Measurements from ENCODE around the gene DHRS11.
A peak's percentile ranks its signal among the peaks of the same experiment; 100 is the strongest.

Gene DHRS11

DNA sequence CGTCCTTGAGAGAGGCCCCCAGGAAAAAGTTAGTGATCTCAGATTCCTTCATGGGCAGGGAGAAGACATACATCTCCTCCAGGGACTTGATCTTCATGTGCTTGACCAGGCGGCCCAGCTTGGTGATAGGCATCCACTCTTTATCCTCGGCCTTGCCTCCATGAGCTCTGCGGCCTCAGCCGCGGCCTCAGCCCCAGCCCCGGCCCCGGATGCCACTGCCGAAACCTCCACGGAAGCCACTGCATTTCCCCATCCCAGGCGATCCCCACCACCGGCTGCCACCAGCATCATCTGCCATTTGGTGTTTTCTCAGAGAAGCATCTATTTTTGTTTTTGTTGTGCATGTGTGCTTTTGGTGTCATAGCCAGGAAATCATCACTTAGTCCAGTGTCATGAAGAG lies 16.7 kb upstream of the DHRS11 start:
- H3K27ac Mint-ChIP-seq = no peak overlapping the region
- DNase-seq (no peak), ATAC-seq (replicated peaks) (no peak)
- peaks cover 75% of the 10 kb centered on the region for H3K36me3 Mint-ChIP-seq (ENCODE audit: insufficient read depth)
- no peaks in the 10 kb centered on the region for H3K9me3 Mint-ChIP-seq
- H3K4me1 Mint-ChIP-seq (ENCODE audit: low read depth in 2 of 2) = peaks cover 14 to 29% of the 10 kb centered on the region in 2 donors
- no peak overlapping the region for H3K4me3 Mint-ChIP-seq
- no peaks in the 10 kb centered on the region for H3K27me3 Mint-ChIP-seq

DNA sequence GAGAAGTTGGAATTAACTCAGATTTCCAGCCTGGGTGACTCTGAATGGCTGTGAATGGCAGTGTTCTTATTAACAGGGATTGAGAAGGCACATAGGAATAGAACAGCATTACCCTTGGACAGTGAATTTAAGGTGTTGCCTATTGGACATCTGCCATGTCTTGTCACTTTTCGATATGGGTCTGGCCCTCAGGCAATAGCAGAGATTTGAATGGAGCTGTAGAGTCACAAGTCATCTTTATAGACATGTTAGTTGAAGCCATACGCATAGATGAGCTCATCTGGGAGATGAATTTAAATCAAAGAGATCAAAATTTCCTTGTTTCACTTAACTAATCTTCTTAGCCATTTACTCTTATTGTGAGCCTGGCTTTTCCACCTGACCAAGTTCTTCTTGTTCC lies 14.9 kb upstream of the DHRS11 start:
- DNase-seq (no peak), ATAC-seq (replicated peaks) (no peak)
- no peak overlapping the region for H3K4me3 Mint-ChIP-seq
- peaks cover 77% of the 10 kb centered on the region for H3K36me3 Mint-ChIP-seq (ENCODE audit: insufficient read depth)
- H3K27me3 Mint-ChIP-seq = no peaks in the 10 kb centered on the region
- no peak overlapping the region for H3K27ac Mint-ChIP-seq
- peaks cover 14 to 29% of the 10 kb centered on the region in 2 donors for H3K4me1 Mint-ChIP-seq (ENCODE audit: low read depth in 2 of 2)
- no peaks in the 10 kb centered on the region for H3K9me3 Mint-ChIP-seq

DNA sequence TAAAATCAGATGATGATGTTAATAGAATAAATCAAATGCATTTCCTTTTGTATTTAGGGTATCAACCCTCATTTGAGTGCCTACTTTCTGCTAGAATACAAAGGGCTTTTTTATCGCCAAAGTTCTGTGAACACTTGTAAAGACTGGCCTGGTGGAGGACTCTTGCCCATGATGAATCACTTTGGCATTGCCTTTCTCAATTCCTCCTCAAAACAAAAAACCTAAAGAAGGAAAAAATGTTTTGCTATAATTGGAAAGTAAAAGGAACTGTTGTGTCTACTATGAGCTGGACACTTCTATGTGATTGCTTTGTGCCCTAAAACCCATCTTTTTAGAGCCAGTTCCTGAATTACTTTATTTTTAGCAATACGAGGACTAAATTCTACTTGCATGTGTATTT lies 13.0 kb upstream of the DHRS11 start:
- Mint-ChIP-seq H3K27ac (no peak overlapping the region), H3K9me3 (no peaks in the 10 kb centered on the region), H3K27me3 (no peaks in the 10 kb centered on the region), H3K36me3 (ENCODE audit: insufficient read depth) (peaks cover 83% of the 10 kb centered on the region), H3K4me3 (no peak overlapping the region), H3K4me1 (ENCODE audit: low read depth in 2 of 2) (peaks cover 10 to 16% of the 10 kb centered on the region in 2 donors)
- no peak for DNase-seq
- ATAC-seq (replicated peaks) = no peak

DNA sequence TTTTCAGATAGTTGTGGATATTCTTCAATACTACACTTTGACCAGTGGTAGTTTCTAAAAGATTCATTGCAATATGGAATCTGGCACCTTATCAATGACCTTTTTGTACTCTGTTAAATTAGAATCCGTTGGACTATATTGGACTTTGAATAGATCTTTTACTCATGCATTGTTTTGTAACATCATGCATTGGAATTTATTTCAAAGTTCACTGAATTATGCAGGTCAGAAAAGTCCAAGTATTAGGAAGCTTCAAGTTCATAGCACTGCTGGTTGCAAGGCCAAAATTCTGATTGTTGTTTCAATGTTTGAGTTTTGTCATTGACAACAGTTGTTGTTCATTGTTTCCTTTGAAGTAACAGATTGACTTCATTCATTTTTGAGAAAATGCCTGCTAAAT lies 7.9 kb upstream of the DHRS11 start:
- DNase-seq (no peak), ATAC-seq (replicated peaks) (no peak)
- no peaks in the 10 kb centered on the region for H3K4me1 Mint-ChIP-seq (ENCODE audit: low read depth in 2 of 2)
- H3K36me3 Mint-ChIP-seq (ENCODE audit: insufficient read depth) = peaks cover 97% of the 10 kb centered on the region
- H3K27me3 Mint-ChIP-seq = no peaks in the 10 kb centered on the region
- no peaks in the 10 kb centered on the region for H3K9me3 Mint-ChIP-seq
- no peak overlapping the region for H3K4me3 Mint-ChIP-seq
- no peak overlapping the region for H3K27ac Mint-ChIP-seq

DNA sequence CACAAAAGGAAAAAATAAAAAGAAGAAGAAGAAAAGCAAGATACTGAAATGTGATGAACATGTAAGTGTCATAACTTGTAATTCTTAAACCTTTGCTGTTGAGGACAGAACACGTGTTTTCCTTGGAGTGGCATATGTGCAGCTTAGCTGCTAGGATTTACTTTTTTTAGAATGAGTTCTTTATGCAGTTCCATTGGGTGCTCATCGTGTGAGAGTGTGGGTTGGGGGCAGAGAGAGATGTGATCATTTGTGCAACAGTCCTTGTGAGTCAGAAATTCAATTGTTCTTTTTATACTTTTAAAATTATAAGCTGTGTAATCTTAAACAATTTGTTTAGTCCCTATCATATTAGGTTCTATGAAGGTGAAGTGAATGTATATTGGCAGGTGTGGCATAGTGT lies 5.5 kb upstream of the DHRS11 start:
- Mint-ChIP-seq H3K36me3 (ENCODE audit: insufficient read depth) (peaks cover 89% of the 10 kb centered on the region), H3K27me3 (no peaks in the 10 kb centered on the region), H3K9me3 (no peaks in the 10 kb centered on the region), H3K4me1 (ENCODE audit: low read depth in 2 of 2) (peaks cover 5 to 10% of the 10 kb centered on the region in 2 donors), H3K4me3 (no peak overlapping the region), H3K27ac (peak overlapping the region in 1 of 2 donors; percentile 41)
- no peak for ATAC-seq (replicated peaks)
- DNase-seq = no peak

DNA sequence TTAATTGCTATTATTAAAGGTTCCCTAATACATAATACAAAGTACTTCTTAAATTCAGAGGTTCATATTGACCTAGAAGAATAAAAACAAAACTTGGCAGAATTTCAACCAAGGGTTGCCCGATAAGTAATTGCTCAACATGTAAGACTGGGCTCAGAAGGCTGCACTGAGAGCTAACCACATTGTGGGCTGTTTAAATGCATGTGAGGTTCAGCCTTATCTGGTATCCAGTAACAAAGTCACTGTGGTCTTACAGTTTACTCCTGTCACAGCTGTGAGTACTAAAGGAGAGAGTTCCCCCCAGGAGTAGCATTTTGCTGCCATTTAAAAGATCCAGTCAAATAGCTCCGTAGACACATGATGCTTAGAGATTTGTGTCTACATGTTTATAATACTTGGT lies 1.6 kb upstream of the DHRS11 start:
- DNase-seq = no peak

DNA sequence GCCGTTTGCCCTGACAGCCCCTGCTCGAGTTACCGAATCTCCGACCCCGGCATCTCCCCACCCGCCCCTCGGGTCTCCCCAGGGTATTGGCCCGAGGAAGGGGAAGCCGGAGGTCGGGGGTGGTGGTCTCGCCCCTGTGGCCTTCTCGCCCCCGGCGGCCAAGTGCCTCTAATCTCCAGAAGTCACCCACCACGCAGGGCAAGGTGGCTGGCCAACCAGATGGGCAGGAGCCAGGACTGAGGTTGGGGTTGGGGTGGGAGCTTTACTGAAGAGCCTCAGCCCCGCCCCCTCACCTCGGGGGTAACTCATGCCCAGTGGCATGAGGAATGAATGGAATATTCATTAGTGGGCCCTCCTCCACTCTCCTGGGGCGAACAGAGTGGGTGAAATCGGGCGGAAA lies 637 bp downstream of the DHRS11 start:
- DNase-seq (no peak), ATAC-seq (replicated peaks) (no peak)
- peaks cover 36% of the 10 kb centered on the region for H3K36me3 Mint-ChIP-seq (ENCODE audit: insufficient read depth)
- H3K27ac Mint-ChIP-seq = peak overlapping the region in 1 of 2 donors; percentile 89
- peak overlapping the region; percentile 75 to 80 for H3K4me3 Mint-ChIP-seq
- no peaks in the 10 kb centered on the region for H3K9me3 Mint-ChIP-seq
- H3K4me1 Mint-ChIP-seq (ENCODE audit: low read depth in 2 of 2) = peaks cover 16 to 18% of the 10 kb centered on the region in 2 donors
- no peaks in the 10 kb centered on the region for H3K27me3 Mint-ChIP-seq

More for the DNA sequence above, 1.6 kb upstream of the DHRS11 start:
- no peaks in the 10 kb centered on the region for H3K27me3 Mint-ChIP-seq
- H3K27ac Mint-ChIP-seq = no peak overlapping the region
- peak; percentile 35 for ATAC-seq (replicated peaks)
- H3K4me1 Mint-ChIP-seq (ENCODE audit: low read depth in 2 of 2) = peaks cover 16 to 18% of the 10 kb centered on the region in 2 donors
- H3K36me3 Mint-ChIP-seq (ENCODE audit: insufficient read depth) = peaks cover 57% of the 10 kb centered on the region
- H3K9me3 Mint-ChIP-seq = no peaks in the 10 kb centered on the region
- no peak overlapping the region for H3K4me3 Mint-ChIP-seq

DNA sequence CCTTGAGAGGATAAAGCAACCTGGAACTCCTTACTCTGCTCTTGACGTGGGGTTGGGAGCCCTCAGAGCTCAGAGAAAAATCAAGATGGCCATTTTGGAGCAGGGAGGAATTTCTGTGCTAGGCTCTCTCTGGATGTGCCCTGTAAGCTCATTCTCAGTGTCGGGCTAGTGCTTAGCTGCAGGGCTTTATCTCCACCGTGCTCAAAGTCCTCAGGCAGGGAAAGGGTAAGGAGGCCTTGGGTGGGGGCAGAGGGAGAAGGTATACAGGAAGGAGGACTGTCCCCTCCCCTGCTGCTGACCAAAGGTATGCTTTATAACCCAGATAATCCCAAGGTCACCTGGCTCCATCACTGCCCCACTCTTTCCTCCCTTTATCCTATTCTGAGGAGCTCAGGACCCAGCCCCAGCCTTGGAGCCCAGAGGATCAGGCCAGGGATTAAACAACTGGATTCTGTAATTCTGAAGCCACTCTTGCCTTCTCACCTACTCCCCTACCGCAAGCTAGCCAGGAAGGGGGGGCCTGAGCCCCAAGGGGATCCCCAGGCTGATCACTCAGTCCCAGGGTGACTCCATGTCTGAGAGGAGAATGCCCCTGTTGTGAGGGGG lies 1.1 kb downstream of the DHRS11 start:
- H3K27ac Mint-ChIP-seq = peak overlapping the region; percentile 29 to 89
- peaks cover 33% of the 10 kb centered on the region for H3K36me3 Mint-ChIP-seq (ENCODE audit: insufficient read depth)
- peaks cover 16 to 18% of the 10 kb centered on the region in 2 donors for H3K4me1 Mint-ChIP-seq (ENCODE audit: low read depth in 2 of 2)
- ATAC-seq (replicated peaks) (no peak), DNase-seq (no peak)
- no peaks in the 10 kb centered on the region for H3K27me3 Mint-ChIP-seq
- H3K9me3 Mint-ChIP-seq = no peaks in the 10 kb centered on the region
- H3K4me3 Mint-ChIP-seq = peak overlapping the region; percentile 75 to 80

DNA sequence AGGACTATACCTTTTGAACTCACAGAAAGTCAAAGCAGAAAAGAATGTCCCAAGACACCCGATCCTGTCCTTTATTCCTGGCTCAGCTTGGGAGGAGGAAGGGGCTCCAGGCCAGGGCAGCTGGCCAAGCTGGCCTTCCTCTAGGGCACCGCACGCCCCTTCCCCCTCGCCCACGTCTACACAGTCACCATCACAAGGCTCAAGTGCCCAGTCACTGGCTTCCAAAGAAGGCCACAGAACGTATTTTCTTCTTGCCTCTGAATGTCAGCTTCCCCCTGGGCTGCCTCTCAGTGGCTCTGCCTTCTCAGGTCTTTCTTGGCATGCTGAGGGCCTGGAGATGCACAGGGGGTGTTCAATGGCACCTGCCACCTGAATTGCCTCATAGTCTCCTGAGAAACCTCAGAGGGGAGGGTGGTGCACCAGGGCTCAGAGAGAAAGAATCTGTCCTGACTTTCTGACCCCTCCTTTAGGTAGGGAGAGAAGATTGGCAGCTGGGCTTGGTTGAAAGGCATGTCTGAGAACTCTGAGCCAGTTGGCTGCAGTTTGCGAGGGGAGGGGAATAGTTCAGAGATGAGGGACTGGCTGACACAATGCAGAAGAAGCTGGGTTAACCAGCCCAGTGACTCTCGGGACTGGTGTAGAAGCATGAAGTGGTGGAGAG lies 2.1 kb downstream of the DHRS11 start:
- ATAC-seq (replicated peaks) = no peak
- Mint-ChIP-seq H3K27ac (no peak overlapping the region), H3K4me3 (no peak overlapping the region), H3K27me3 (no peaks in the 10 kb centered on the region), H3K36me3 (ENCODE audit: insufficient read depth) (peaks cover 24% of the 10 kb centered on the region), H3K9me3 (no peaks in the 10 kb centered on the region), H3K4me1 (ENCODE audit: low read depth in 2 of 2) (peaks cover 16 to 18% of the 10 kb centered on the region in 2 donors)
- no peak for DNase-seq

DNA sequence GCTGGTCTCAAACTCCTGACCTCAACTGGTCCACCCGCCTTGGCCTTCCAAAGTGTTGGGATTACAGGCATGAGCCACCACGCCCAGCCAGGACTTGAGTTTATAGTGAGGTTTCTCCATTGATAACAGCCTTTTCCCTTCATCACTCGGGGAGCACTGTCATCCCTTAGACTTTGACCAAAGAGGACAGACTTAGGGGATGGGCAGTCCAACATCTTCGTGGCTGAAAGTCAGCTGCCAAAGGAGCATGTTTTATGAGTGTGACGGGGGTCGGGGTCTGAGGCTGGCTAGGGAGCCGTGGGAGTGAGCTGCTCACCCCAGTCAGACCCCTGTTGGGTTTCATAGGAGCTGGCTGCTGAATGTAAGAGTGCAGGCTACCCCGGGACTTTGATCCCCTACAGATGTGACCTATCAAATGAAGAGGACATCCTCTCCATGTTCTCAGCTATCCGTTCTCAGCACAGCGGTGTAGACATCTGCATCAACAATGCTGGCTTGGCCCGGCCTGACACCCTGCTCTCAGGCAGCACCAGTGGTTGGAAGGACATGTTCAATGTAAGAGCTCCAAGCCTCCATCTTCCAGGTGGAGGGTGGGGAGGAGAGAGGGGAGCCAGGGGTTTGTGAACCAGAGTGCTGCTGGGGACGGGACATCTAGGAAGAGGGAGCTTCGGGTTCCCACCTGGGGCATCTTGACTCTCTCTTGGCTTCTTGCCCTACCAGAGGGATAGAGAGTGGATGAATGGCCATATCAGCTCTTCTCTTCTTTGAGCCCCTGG lies 3.1 kb downstream of the DHRS11 start:
- ATAC-seq (replicated peaks) = no peak
- Mint-ChIP-seq H3K4me1 (ENCODE audit: low read depth in 2 of 2) (peaks cover 15 to 16% of the 10 kb centered on the region in 2 donors), H3K27ac (no peak overlapping the region), H3K27me3 (no peaks in the 10 kb centered on the region), H3K9me3 (no peaks in the 10 kb centered on the region), H3K4me3 (no peak overlapping the region), H3K36me3 (ENCODE audit: insufficient read depth) (peaks cover 14% of the 10 kb centered on the region)
- no peak for DNase-seq

DNA sequence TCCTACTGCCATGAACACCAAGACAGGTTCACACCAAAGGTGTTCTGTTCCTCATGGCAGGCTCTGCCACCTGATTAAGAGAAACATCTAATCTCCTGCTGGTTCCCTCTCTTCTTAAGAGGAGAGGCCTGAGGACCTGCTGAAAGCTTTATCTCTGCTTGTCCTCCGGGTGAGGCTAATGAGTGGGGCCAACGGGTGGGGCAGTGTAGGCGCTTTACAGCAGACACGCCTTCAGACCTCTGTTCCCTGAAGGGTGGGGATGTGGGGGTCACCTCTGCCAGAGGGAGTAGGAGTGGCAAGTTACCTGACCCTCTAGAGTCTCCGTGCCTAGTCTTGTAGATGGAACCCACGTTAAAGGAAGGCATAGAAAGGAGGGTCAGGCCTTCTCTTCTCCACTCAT lies 5.5 kb downstream of the DHRS11 start:
- Mint-ChIP-seq H3K27ac (no peak overlapping the region), H3K4me1 (ENCODE audit: low read depth in 2 of 2) (peaks cover 16 to 19% of the 10 kb centered on the region in 2 donors), H3K4me3 (no peak overlapping the region), H3K27me3 (no peaks in the 10 kb centered on the region), H3K9me3 (no peaks in the 10 kb centered on the region), H3K36me3 (ENCODE audit: insufficient read depth) (peaks cover 11% of the 10 kb centered on the region)
- DNase-seq (no peak), ATAC-seq (replicated peaks) (no peak)

DNA sequence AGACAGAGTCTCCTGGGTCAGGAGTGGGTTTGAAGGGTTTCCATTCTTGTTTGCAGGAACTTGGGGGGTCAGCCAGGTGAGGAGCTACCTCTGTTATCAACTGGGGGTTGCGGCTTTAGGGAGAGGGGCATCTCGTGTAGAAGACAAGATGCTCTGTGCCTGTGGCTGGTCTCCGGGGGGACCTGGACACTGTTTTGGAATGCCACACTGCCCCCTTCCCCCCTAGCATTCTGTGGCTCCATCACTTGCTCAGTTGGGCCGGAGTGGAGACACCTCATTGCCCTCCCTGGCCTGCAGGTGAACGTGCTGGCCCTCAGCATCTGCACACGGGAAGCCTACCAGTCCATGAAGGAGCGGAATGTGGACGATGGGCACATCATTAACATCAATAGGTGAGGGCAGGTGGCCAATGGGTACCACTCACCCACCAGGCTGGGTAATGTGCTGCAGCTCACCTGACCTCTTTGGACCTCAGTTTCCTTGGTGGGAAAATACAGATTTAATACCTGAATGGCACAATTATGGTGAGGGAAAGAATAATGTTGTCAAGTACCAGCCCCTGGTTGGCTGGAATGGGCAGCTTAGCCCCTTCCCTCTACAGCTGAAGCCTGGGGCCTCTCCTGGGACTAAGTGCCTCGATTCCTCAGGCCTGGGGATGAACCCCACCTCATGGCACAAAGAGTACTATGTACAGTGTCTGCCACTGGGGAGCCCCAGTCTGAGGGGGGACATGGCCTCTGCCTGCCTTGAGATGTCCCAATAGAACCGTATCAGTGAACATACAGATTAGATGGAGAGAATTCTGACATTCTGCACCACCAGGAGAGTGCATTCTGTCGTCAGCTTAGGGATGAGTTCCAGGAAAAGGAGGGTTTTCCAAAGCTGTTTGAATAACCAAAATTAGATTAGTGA lies 6.4 kb downstream of the DHRS11 start:
- Mint-ChIP-seq H3K27me3 (no peaks in the 10 kb centered on the region), H3K4me3 (no peak overlapping the region), H3K9me3 (no peaks in the 10 kb centered on the region), H3K27ac (no peak overlapping the region), H3K4me1 (ENCODE audit: low read depth in 2 of 2) (peaks cover 15 to 18% of the 10 kb centered on the region in 2 donors), H3K36me3 (ENCODE audit: insufficient read depth) (peaks cover 12% of the 10 kb centered on the region)
- no peak for ATAC-seq (replicated peaks)
- no peak for DNase-seq

DNA sequence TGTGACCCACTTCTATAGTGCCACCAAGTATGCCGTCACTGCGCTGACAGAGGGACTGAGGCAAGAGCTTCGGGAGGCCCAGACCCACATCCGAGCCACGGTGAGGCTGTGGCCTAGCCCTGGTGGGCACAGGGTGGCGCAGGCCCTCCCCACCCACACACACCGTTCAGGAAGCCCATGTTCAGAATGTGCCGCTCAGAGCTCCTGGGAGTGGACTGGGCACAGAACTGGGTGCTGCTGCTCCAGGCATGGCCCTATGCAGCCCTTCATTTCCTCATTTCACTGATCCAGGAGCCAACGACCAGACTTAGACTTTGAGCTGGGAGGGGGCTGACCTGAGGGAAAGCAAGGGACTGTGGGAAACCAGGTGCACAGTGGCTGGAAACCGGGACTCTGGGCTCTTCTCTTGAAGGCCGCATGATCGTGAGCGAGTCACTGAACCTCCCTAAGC lies 7.3 kb downstream of the DHRS11 start:
- Mint-ChIP-seq H3K9me3 (no peaks in the 10 kb centered on the region), H3K36me3 (ENCODE audit: insufficient read depth) (peaks cover 12% of the 10 kb centered on the region), H3K4me3 (no peak overlapping the region), H3K4me1 (ENCODE audit: low read depth in 2 of 2) (peaks cover 14 to 19% of the 10 kb centered on the region in 2 donors), H3K27me3 (no peaks in the 10 kb centered on the region), H3K27ac (no peak overlapping the region)
- DNase-seq (no peak), ATAC-seq (replicated peaks) (no peak)
